OCI-LY1 (cell line): Measurements from ENCODE around the gene COX6B2.

Experiments used
- CTCF ChIP-seq: fragments of 200-600 bp; sonication (generic), shearing (Covaris generic); IDR thresholded peaks from 2 replicates; pipeline ENCODE4 v1.5.1; 2017; ENCODE audit warnings: mild to moderate bottlenecking, antibody characterized with exemption, low read length, moderate library complexity, mixed read lengths
- EZH2 ChIP-seq: fragments of 200-600 bp; sonication (generic), shearing (Covaris generic); IDR thresholded peaks from 2 replicates; pipeline ENCODE4 v1.8.0; 2017; ENCODE audit warnings: borderline replicate concordance, mixed run types, mild to moderate bottlenecking, antibody characterized with exemption, low read length, moderate library complexity, mixed read lengths

DNA sequence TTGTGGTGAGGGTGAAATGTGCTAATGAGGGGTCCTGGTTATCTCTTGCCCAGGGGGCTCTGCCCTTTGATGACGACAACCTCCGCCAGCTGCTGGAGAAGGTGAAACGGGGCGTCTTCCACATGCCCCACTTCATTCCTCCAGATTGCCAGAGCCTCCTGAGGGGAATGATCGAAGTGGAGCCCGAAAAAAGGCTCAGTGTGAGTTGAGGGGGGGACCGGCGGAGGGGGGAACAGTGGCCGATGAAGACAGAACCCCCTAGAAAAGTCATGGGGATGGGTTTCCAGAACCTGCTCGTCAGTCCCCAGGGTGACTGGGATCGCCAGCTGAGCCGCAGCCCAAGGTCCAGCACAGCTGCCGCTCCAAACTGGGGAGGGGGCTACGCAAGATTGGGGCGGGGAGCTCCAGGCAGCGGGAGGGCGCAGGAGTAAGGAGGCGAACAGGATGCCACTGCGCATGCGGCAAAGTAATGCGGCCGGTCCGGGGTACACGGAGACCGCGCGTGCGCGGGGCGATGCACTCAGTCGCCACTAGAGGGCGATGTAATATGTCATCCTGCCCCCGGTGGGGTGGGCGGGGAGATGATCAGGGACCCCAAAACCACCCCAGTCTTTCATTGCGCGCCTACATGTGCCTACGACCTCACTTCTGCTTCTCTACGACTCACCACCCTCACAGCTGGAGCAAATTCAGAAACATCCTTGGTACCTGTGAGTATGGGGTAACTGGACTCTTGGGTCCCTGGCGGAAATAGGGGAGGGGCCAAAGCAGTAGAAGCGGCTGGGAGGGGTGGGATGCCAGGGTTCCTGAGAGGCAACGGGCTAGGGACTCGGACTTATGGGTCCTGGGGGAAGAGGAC, 52.8 kb downstream of the COX6B2 start:
- TF ChIP-seq EZH2 (no peak), CTCF (peak; percentile 94)
